Activated CD4-positive, alpha-beta T cell treated with anti-CD3 and anti-CD28 coated beads for 4 hours (primary cell): Measurements from ENCODE around the gene ADARB2.

ENCODE experiments used
- DNase-seq, 2 donors: peaks; one replicate each; pipeline ENCODE4 v3.0.0-alpha.2; 2020

Gene ADARB2

DNA sequence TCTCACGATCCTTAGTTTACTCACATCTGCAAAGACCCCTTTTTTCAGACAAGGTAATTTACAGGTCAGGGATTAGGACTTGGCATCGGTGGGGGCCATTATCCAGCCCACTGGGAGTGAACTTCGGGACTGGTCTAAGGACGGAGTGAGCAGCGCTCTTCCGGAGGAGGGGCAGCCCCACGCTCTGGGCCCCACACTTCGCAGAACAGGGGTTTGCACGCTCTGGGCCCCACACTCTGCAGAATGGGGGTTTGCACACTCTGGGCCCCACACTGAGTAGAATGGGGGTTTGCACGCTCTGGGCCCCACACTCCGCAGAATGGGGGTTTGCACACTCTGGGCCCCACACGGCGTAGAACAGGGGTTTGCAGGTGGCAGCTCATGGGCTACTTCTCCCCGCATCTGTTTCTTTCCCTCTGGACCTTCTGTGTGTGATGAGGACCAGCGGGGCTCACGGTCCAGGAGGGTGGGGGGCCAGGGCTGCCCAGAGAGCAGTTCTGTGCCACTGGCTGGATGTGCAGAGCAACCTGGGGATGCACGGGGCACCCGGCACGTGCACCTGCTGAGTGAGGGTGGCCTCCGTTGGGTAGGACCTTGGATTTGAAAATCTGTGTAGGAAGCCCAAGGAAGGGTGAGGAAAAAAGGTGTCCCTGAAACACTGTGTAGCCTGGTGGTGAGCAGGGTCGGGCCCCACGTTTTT lies 546.4 kb downstream of the ADARB2 start:
- DNase-seq, result no peak

DNA sequence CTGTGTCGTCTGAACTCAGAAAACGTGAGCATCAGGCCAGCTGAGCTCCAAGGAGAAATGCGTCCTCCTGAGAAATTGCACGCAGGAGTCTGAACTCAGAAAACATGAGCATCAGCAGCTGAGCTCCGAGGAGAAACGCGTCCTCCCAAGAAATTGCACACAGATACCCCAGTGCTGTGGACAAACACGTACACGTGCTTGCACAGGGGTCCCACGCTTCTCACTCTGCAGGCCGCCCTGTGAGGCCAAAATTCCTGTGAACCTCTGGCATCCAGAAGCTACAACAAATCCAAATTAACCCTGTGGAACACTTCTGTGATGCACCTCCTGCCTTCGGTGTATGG lies 547.3 kb downstream of the ADARB2 start:
- no peak for DNase-seq

DNA sequence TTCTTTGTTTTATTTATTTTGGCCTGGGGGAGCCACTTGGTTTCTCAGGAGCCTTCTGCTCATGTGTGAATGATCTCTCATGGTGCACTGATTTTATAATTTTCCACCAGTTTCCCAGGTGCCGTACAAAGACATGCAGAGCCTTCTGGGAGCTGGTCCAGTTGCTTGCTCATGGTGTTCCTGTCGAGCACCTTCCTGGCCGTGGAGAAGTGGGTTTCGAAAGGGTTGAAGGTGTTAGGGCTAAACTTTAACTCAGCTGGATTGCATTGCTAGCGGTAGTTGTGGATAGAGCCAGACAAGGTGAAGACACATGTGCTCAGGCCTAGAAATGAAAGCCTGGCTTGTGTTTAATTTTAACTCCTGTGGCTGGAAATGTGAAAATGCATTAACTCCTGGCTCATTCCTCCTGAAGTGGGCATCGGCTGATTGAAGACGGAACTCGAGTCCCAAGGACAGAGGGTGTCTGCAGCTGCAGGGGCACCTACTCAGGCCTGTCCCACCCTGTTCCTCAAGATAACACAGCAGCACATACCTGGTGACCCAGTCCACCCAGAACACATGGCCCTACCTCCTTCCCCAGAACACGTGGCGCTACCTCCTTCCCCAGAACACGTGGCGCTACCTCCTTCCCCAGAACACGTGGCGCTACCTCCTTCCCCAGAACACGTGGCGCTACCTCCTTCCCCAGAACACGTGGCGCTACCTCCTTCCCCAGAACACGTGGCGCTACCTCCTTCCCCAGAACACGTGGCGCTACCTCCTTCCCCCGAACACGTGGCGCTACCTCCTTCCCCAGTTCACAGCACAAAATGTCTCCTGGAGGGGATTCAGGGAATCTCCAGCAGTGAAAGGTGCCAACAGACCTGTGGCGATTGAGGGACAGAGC lies 547.9 kb downstream of the ADARB2 start:
- DNase-seq, result no peak

DNA sequence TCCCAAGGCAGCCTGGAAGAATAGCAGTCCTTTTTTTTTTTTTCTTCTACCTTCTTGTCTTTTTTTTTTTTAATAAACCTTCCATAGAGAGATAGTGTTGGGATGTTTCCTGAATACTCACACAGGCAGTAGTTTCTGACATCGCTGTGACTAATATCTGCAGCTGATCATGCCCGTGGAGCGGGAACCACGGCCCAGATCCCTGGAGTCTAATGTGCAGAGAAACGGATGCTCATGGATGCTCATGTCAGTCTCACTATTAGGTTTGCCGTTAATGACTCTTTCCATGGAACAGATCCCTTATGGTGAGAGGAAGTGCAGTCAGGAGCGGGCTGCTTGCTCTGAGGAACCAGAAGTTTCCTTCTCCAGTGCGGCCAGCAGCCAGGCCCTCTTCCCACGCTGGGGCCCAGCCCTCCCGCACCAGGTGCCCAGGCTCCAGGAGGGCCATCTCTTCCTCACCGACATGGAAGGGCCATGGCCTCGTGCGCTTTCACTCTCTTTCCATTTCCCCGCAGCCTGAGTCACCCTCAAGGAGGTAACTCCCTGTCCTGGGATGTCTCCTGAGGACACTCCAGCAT lies 548.7 kb downstream of the ADARB2 start:
- DNase-seq, result no peak

DNA sequence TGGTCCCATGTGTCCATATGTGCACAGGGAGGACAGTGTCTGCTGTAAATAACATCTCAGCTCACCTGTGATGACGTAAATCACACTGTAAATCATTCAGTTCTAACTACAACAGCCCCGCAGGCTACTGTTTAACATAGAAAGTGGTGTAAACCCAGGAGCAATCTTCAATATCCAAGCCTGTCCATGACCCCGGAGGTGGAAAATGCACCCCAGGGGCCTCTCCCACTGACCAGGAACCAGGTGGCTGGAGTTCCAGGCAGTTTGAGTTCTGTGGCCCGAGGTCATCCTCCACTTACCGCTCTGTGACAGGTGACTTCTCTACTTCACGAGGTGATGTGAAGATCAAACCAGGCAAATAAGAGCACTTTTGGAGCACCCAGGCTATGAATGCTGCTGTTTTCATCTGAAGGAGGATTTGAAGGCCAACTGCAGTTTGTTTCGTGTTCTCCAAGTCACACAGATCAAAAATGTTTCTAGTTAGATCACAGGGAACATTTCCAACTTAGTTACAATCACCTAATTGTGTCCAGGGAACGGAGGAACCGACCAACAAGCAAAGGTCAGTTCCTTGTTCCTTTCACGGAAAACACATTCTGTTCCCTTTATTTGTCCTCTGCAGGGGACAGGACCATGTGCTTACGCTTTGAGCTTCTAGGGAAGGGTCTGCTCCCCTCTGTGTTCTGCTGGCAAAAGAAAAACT lies 549.3 kb downstream of the ADARB2 start:
- DNase-seq, result no peak

DNA sequence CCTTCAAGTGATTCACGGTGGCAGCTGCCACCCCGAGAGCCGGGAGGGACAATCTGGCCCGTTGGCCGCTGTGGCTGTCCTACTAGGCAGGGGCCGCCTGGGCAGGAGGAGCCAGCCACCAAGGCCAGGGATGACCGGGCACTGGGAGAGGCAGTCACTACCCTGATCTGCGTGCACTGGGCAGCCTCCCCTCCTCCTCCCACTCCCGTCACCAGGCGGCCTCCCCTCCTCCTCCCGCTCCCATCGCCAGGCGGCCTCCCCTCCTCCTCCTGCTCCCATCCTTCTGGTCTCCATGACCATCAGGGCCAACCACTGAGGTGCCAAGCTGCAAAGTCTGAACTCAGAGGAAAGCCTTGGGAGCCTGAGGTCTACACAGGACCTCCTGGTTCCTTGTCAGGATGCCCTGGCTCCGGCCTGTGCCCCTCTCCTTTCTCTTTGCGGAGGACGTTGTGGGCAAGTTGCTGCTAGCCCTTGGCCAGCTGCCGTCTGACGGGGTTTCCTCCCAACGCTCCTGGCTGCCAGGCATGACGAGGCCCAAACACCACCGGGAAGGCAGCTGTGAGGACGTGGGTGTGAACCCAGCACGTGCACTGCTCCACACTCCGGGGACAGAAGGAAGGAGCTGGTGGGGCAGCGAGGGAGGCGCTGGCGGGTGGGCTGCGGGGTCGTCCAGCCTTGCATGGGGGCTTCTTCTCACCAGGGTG lies 550.0 kb downstream of the ADARB2 start:
- no peak for DNase-seq

DNA sequence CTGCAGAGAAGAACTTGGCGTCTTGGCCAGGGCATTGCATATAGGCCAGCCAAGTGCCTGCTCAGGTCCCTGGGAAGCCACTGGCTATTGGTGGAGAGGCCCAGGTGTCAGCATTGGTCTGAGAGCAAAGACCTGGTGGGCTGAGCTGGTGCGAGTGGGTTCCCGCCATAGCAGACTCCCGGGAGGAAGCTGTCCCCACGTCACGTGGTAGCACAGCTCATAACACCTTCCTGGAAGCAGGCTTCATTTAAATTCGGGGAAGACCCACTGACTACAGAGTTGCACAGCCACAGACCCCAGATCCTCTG lies 550.7 kb downstream of the ADARB2 start:
- DNase-seq, result no peak

DNA sequence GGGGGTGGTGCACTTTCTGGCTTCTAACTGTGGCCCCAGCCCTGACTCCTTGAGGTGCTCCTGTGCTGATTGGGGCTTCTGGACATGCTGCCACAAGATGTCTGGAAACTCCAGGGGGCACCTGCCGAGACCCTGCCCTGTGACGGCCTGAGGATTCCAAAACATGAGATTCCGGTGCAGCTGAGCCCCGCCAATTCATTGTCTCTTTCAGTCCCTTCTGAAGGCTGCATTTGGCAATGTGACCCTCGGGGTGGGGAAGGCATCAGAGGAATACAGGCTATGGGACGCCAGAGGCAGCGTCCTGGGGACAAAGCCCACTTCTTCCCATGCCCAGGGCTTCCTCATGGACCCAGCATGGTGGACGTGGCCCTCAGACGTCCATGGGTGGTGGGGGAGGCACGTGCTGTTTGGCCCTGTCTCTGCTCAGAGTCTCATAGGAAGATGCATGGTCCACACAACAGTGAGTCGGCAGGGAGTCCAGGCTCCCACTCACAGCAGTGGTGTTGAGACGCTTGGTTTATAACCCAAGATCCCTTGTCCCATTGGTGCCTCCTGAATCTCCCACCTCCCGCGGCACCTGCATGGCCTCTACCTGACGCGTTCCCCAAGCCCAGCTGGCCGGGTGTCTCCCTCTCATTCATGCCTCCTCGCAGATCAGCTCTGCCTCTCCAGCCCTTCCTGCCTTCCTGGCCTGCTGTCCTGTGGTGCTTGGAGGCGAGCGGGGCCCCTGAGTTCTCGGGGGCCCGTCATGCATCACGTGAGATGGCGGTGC lies 551.2 kb downstream of the ADARB2 start:
- no peak for DNase-seq

DNA sequence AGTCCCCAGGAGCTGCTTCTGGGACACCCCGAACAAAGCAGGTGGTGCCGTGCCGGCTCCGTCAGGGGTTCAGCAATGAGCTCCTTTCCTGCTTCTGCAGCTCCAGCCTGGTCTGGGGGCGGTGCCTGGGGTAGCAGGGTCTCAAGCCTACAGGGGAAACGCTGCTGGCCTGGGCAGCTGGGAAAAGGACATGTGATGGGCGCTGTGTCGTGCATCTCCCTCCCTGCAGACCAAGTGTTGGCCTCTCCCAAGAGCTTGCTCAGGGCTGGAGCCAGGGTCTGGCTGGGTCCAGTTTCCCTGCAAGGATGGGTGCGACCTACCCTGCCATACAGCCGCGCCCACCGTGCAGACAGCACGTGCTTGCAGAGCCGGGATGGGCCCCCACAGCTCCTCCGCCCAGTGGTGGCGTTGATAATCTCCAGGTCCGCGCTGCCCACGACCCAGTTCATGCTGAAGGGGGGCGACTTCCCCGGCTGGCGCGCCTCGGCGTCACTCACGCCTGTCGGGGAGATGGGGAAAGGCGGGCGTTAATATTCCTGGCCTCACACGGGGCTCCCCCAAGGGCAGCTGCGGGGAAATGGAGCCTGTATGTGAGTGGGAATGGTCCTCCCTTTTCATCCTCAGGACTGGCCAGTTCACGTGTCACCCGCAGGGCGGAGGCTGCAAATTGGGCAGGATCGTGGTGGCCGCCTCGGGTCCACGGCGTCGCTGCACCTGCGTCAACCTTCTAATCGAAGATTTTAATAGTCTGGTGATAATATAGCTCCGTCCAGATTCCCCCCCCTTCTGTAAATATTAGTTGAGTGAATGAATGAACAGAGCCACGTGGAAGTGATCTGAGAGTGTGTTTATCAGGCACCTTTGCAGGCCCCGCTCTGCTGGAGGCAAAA lies 552.5 kb downstream of the ADARB2 start:
- DNase-seq, result no peak

DNA sequence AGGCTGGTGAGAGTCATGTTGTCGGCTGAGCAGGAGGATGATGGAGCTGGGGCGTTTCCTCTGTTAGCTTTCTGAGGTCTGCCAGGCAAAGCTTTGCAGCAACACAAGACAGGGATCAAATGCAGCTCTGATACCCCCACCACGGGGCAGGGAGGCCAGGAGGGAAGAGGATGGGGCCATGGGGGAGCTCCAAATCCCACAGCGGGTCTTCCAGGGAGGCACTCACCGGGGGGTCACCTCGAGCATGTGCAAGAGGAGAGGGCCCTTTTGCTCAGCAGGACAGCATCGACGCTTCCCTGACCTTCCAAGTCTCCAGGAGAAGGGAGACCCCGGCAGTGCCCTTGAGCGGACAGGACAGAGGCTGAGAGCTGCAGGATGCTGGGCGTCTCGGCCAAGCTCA lies 553.6 kb downstream of the ADARB2 start:
- DNase-seq, result no peak

DNA sequence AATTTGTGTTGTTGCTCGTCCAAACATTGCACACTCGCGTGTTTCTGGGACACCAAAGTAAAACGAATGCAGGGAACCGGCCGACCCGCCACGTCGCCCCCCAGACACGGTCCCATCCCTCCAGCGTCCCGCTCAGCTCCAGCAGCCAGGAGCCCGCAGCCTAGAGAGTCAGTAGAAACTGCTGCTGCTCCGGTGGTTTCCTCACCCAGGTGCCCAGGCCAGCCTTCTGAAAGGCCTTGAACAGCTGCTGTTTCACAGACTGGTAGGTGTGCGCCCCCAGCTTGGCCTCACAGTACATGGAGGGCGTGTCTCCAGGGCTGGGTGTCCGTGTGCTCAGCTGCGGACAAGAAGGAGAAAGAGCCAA lies 554.3 kb downstream of the ADARB2 start:
- DNase-seq, result no peak

DNA sequence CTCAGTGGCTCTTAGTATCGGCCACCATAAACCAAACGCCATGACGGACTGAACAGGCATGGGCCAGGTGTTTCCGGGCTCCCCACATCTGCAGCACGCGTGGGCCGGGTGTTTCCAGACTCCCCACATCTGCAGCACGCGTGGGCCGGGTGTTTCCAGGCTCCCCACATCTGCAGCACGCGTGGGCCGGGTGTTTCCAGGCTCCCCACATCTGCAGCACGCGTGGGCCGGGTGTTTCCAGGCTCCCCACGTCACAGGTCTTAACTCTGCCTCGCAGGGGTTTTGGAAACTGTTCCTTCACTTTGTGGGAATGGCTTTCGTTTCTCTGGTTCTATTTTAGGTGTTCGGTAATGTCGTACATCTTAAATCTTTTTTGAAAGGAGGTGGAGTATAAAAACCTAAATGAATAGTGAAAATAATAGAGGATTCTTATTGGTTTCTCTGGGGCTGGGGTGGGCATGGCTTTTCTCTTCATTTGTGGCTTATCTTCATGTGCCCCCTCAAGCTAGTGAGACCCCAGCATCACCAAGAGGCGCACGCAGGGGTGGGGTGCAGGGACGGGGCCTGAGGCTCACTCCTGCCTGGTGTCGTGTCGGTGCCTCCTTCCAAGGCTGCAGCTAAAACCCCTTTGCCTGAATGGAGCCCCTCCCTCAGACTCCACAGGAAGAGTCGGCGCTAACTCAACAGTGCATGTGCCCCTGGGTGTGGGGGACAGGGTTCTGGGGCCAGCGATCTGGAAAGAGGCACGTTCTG lies 554.9 kb downstream of the ADARB2 start:
- DNase-seq, result peak in 1 of 2 donors; percentile 8

DNA sequence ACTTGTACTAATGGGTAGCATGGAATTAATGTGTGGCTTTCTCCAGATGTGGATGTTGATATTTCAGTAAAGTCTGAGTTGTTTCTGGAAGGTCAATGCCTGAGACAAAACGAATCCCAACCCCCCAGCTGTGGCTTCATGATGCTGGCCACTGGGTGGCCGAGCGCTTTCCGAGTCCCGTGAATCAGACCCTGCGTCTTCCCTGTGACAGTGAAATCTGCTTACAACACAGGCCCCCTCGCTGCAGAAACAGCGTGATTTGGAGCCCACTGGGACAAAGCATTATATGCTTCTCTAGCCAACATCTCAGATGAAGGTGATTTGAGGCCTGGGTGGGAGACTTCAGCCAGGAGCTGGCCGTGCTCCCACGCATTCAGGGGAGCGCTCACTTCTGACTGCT lies 556.5 kb downstream of the ADARB2 start:
- no peak for DNase-seq

DNA sequence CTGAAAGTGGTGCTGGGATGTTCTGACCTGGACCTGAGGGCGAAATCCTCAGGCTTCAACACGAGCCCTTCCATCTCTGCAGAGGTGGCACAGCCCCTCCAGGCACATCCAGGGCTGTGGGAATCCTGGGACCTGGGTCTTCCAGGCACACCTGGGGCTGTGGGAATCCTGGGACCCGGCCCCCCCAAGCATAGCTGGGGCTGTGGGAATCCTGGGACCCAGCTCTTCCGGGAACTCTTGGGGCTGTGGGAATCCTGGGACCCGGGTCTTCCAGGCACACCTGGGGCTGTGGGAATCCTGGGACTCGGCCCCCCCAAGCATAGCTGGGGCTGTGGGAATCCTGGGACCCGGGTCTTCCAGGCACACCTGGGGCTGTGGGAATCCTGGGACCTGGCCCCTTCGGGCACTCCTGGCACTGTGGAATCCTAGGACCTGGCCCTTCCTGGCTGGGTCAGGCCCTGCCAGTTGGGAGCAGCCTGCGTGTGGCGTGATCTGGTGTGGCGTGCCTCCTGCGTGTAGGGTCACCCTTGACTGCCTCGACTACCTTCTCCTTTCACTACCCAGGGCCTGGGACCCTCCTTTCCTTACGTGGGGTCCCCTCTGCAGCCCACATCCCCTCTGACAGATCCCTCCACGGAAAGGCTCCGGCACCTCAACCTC lies 557.1 kb downstream of the ADARB2 start:
- no peak for DNase-seq

DNA sequence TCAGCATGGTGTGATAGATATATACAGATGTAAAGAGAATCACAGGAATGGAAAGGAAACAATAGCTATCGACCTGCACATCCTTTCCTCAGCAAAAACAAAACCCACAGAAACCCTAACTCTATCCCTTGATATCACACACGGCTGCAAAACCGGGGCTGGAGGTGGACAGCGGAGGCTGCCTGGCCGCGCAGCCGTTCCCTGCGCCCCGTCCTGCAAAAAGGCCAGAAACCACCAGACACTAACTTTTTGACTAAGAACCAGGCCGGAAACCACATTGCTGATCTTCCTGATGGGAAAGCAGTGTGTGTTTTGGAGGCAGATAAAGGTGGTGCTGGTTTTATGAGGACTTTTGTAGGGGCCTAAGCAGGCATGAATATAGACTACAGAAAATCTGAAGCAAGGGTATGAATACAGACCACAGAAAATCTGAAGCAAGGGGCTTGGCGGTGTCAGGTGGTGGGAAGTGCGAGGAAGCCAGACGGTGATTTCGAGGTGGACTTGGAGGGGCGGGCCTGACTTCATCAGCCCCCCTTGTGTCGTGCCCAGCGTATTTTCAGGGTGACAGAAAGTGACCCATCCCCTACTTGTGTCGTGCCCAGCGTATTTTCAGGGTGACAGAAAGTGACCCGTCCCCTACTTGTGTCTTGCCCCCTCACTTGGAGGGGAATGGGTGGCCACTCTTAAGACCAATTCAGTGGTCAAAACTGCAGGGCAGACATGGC lies 557.8 kb downstream of the ADARB2 start:
- no peak for DNase-seq

DNA sequence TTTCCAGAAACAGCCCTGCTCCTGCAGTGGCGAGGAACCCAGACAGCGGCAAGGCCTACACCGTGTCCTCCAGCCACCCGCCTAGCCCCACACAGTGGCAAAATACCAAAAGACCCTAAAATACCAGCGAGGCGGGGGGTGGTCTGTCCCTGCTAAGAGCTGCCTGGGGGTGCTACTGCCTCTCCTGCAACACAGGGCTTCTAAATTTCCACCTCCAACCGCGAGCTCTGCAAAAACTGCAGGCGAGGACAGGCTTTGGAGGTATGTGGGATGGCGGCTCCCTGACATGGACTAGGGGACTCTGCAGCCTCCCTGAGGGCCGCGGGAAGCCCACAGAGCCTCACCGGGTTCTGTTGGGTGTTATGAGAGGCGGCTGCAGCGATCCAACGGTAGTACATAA lies 558.8 kb downstream of the ADARB2 start:
- DNase-seq, result no peak

DNA sequence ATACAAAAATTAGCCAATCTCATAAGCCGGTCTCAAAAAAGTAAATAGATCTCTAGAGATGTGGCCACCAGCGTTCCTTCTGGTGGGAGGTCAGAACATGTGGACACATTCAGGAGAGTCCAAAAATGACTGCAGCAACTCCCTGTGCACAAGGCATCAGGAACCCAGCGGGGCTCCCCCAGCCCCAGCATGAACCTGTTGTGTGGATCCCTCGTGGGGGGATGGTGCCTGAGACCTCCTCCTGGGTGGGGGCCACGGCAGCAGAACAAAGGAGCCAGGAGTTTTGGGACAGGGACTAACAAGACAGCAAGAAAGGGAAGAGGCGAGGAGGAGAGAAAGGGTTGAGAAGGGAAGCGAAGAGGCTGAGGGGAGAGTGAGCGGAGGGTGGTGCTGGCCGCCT lies 559.4 kb downstream of the ADARB2 start:
- no peak for DNase-seq

DNA sequence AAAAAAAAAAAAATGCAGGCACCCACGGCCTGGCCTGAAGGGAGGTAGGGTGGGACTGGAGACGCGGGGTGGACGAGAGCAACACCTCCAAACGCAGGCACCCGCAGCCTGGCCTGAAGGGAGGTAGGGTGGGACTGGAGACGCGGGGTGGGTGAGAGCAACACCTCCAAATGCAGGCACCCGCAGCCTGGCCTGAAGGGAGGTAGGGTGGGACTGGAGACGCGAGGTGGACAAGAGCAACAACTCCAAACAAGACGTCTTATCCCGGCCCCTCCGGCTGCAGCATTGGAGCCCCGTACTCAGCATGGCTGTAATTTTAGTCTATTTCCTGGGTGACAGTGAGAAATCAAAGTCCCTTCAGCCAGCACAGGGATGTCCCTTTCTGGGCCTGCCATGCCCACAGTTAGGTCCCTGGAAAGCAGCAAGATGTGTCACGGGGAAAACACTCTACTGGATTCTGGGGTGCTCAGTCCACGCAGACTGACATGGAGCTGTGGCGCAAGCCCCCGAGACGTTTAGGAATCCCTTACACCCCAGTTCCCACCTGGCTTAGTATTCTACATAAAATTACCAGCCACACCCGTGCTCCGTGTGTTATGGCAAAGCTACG lies 561.3 kb downstream of the ADARB2 start:
- no peak for DNase-seq

DNA sequence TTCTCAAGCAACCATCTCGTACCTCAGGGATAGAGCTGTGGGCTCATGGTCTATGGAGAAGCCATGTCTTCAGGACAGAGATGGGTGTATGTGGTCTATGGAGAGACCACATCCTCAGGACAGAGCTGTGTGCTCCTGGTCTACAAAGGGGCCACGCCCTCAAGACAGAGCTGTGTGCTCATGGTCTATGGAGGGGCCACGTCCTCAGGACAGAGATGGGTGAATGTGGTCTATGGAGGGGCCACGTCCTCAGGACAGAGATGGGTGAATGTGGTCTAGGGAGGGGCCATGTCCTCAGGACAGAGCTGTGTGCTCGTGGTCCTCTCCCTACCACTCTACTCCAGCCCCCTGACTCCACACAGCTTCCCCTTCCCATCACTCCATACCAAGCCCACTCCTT lies 563.3 kb downstream of the ADARB2 start:
- DNase-seq, result no peak
